Central memory CD8-positive, alpha-beta T cell (primary cell): ENCODE results near the gene CWC22.

Source experiments
- ATAC-seq: fragments of 150-1000 bp; cut with Tn5 transposase; replicated peaks from 2 replicates; pipeline ENCODE4 v1.10.0; 2022; ENCODE audit warnings: mild to moderate bottlenecking, moderate FRiP score, moderate number of reproducible peaks; ENCODE audit not compliant: poor library complexity, severe bottlenecking; ENCODE audit errors: extremely low read depth
- DNase-seq, 2 donors: peaks; one replicate each; pipeline ENCODE4 v3.0.0; 2021; ENCODE audit warnings: low spot score in 2 of 2
- H3K27ac Mint-ChIP-seq: one replicate; pipeline ENCODE4 v1.8.0; 2022; ENCODE audit warnings: low read depth, mild to moderate bottlenecking, moderate library complexity, mixed read lengths
- H3K27me3 Mint-ChIP-seq: one replicate; pipeline ENCODE4 v1.8.0; 2022; ENCODE audit warnings: mixed read lengths
- H3K36me3 Mint-ChIP-seq: one replicate; pipeline ENCODE4 v1.8.0; 2022; ENCODE audit warnings: mild to moderate bottlenecking, moderate library complexity, mixed read lengths; ENCODE audit not compliant: insufficient read depth
- H3K4me1 Mint-ChIP-seq: one replicate; pipeline ENCODE4 v1.8.0; 2022; ENCODE audit warnings: mixed read lengths
- H3K4me3 Mint-ChIP-seq: one replicate; pipeline ENCODE4 v1.8.0; 2022; ENCODE audit warnings: mild to moderate bottlenecking, moderate library complexity, mixed read lengths
- H3K9me3 Mint-ChIP-seq: one replicate; pipeline ENCODE4 v1.8.0; 2022; ENCODE audit warnings: mixed read lengths

CWC22 gene

DNA sequence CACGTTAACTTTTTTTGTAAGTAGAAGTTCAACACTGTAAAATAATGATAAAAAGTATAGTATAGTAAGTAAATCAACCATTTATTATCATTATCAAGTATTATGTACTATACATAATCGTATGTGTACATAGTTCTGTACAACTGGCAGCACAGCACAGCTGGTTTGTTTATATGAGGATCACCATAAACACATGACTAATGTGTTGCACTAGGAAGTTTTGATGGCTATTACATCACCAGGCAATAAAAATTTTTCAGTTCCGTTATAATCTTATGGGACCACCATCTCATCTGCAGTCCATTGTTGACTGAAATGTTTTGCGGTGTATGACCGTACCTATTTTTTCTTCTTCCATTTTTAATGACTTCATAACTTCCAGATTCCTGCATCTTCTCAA is 106.4 kb downstream of the CWC22 start:
- H3K27ac Mint-ChIP-seq: no peak overlapping the region
- no peaks in the 10 kb centered on the region for H3K36me3 Mint-ChIP-seq
- no peaks in the 10 kb centered on the region for H3K4me1 Mint-ChIP-seq
- H3K9me3 Mint-ChIP-seq: peaks cover 9% of the 10 kb centered on the region
- ATAC-seq: no peak
- H3K27me3 Mint-ChIP-seq: no peaks in the 10 kb centered on the region
- no peak overlapping the region for H3K4me3 Mint-ChIP-seq
- DNase-seq: no peak

DNA sequence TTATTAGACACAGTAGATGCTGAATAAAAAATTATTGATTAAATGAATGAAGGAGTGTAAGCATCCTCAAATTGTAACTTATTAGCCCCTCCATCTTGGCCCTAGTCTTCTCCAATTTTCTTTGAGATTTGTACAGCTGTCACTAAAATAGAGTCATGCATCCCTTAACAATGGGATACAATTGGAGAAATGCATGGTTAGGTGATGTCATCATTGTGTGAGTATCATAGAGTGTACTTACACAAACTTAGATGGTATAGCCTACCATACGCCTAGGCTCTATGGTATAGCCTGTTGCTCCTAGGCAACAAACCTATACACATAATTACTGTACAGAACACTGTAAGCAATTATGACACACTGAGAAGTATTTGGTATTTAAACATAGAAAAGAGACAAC is 107.4 kb downstream of the CWC22 start:
- H3K27ac Mint-ChIP-seq: no peak overlapping the region
- H3K4me1 Mint-ChIP-seq: no peaks in the 10 kb centered on the region
- H3K9me3 Mint-ChIP-seq: peaks cover 9% of the 10 kb centered on the region
- H3K4me3 Mint-ChIP-seq: no peak overlapping the region
- no peaks in the 10 kb centered on the region for H3K36me3 Mint-ChIP-seq
- no peaks in the 10 kb centered on the region for H3K27me3 Mint-ChIP-seq
- ATAC-seq: no peak
- no peak for DNase-seq

DNA sequence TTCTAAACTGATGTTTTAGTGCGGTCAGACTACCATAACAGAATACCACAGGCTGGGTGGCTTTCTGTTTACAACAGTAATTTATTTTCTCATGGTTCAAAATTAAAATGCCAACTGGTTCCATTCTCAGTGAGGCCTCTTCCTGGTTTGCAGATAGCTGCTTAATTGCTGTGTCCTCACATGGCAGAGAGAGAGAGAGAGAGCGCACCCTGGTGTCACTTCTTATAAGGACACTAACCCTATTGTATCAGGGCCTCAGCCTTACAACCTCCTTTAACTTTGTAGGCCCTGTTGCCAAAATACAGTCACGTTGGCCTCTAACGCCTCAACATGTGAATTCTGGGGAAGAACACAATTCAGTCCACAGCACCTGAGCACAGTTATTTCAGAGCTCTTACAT is 108.2 kb downstream of the CWC22 start:
- peaks cover 3% of the 10 kb centered on the region for H3K27me3 Mint-ChIP-seq
- ATAC-seq (no peak), DNase-seq (no peak)
- H3K27ac Mint-ChIP-seq: no peak overlapping the region
- peaks cover 8% of the 10 kb centered on the region for H3K9me3 Mint-ChIP-seq
- H3K4me3 Mint-ChIP-seq: no peak overlapping the region
- H3K4me1 Mint-ChIP-seq: no peaks in the 10 kb centered on the region
- no peaks in the 10 kb centered on the region for H3K36me3 Mint-ChIP-seq
